MM.1S (cell line): ENCODE data around the gene MAP2K4.

Experiments
- DNase-seq: peaks from one replicate; pipeline ENCODE4 v3.0.0-alpha.2; 2015
- H2AFZ ChIP-seq: fragments of 300-600 bp; sonication (generic); 2 replicates; pipeline ENCODE4 v1.6.0; 2016; ENCODE audit warnings: antibody characterized with exemption, low read length
- H3F3A ChIP-seq: fragments of 300-600 bp; sonication (generic); 2 replicates; pipeline ENCODE4 v1.6.1; 2016; ENCODE audit warnings: mild to moderate bottlenecking, antibody characterized with exemption, low read length, moderate library complexity, mixed read lengths; ENCODE audit not compliant: insufficient read depth
- H3K27ac ChIP-seq: fragments of 300-600 bp; sonication (generic); 2 replicates; pipeline ENCODE4 v1.5.1; 2016; ENCODE audit warnings: mild to moderate bottlenecking, low read length
- H3K27me3 ChIP-seq: fragments of 300-600 bp; sonication (generic); replicated peaks from 2 replicates; pipeline ENCODE4 v1.6.0; 2016; ENCODE audit warnings: low read length; ENCODE audit not compliant: insufficient read depth
- H3K36me3 ChIP-seq: fragments of 300-600 bp; sonication (generic); replicated peaks from 2 replicates; pipeline ENCODE4 v1.6.1; 2016; ENCODE audit warnings: mild to moderate bottlenecking, low read length, mixed read lengths; ENCODE audit not compliant: insufficient read depth
- H3K4me1 ChIP-seq: fragments of 300-600 bp; sonication (generic); 2 replicates; pipeline ENCODE4 v1.6.1; 2016; ENCODE audit warnings: low read length, mixed read lengths
- H3K4me2 ChIP-seq: fragments of 300-600 bp; sonication (generic); 2 replicates; pipeline ENCODE4 v1.6.0; 2016; ENCODE audit warnings: low read depth, low read length
- H3K4me3 ChIP-seq: fragments of 300-600 bp; sonication (generic); 2 replicates; pipeline ENCODE4 v1.5.1; 2016; ENCODE audit warnings: low read length, mixed read lengths
- H3K79me2 ChIP-seq: fragments of 300-600 bp; sonication (generic); 2 replicates; pipeline ENCODE4 v1.6.1; 2016; ENCODE audit warnings: mixed run types, low read length, mixed read lengths
- H3K9ac ChIP-seq: fragments of 300-600 bp; sonication (generic); 2 replicates; pipeline ENCODE4 v1.6.1; 2016; ENCODE audit warnings: low read length, mixed read lengths
- H3K9me2 ChIP-seq: fragments of 300-600 bp; sonication (generic); replicated peaks from 2 replicates; pipeline ENCODE4 v1.6.1; 2016; ENCODE audit warnings: mild to moderate bottlenecking, low read length, mixed read lengths; ENCODE audit not compliant: insufficient read depth
- H3K9me3 ChIP-seq: fragments of 300-600 bp; sonication (generic); replicated peaks from 2 replicates; pipeline ENCODE4 v1.6.1; 2016; ENCODE audit warnings: mild to moderate bottlenecking, low read length, mixed read lengths; ENCODE audit not compliant: insufficient read depth
- H4K20me1 ChIP-seq: fragments of 300-600 bp; sonication (generic); 2 replicates; pipeline ENCODE4 v1.6.1; 2016; ENCODE audit warnings: mild to moderate bottlenecking, low read length, moderate library complexity, mixed read lengths; ENCODE audit not compliant: insufficient read depth
- CTCF ChIP-seq: fragments of 300-600 bp; sonication (generic); IDR thresholded peaks from 2 replicates; pipeline ENCODE4 v1.5.1; 2016; ENCODE audit warnings: antibody characterized with exemption, low read length, mixed read lengths
- EZH2 ChIP-seq: fragments of 300-600 bp; sonication (generic); optimal IDR thresholded peaks from 2 replicates; pipeline ENCODE3; 2017; ENCODE audit warnings: low read depth, mild to moderate bottlenecking, antibody characterized with exemption, low read length, mixed read lengths
- EZH2phosphoT487 ChIP-seq: fragments of 300-600 bp; sonication (generic); IDR thresholded peaks from 2 replicates; pipeline ENCODE4 v1.6.1; 2018; ENCODE audit warnings: antibody characterized with exemption, low read length

Gene MAP2K4

GRCh38 chr17:12098568-12098967 lies 77.9 kb downstream of the MAP2K4 start:
- H3K4me1 ChIP-seq: no peaks in the 10 kb centered on the region
- no peak overlapping the region for H3K27ac ChIP-seq
- DNase-seq: no peak
- no peaks in the 10 kb centered on the region for H3K9me3 ChIP-seq
- H3K9ac ChIP-seq: no peak overlapping the region
- H3K36me3 ChIP-seq: no peaks in the 10 kb centered on the region
- H3K79me2 ChIP-seq: no peaks in the 10 kb centered on the region
- H3K4me2 ChIP-seq: no peak overlapping the region
- H3K27me3 ChIP-seq: no peaks in the 10 kb centered on the region
- TF ChIP-seq EZH2phosphoT487: no peak
- no peak for TF ChIP-seq CTCF
- TF ChIP-seq EZH2: no peak
- no peaks in the 10 kb centered on the region for H3F3A ChIP-seq
- H3K4me3 ChIP-seq: no peak overlapping the region
- no peak overlapping the region for H2AFZ ChIP-seq
- no peaks in the 10 kb centered on the region for H3K9me2 ChIP-seq
- H4K20me1 ChIP-seq: no peaks in the 10 kb centered on the region

DNA sequence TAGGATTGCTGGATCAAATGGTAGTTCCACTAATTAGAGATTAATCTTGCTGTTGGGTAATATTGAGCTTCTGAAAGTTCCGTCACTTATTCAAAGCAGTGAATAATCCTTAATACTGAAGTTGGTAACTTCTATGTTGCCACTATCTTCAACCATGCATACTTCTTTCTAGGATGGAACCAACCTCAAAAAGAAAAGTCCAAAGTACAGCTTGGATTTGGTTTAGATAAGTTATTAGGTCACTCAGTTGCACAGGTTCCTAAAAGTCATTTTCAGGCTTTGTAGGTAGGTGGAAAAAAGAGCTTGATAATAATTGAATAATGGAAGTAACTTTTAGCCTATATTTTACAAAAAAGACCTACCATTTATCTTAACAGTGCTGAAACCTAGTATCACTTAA lies 78.7 kb downstream of the MAP2K4 start:
- no peak overlapping the region for H3K27ac ChIP-seq
- H3F3A ChIP-seq: no peaks in the 10 kb centered on the region
- TF ChIP-seq EZH2 (no peak), EZH2phosphoT487 (no peak), CTCF (no peak)
- no peak overlapping the region for H3K4me2 ChIP-seq
- no peaks in the 10 kb centered on the region for H3K9me2 ChIP-seq
- no peak for DNase-seq
- no peak overlapping the region for H3K4me3 ChIP-seq
- no peak overlapping the region for H3K9ac ChIP-seq
- no peak overlapping the region for H2AFZ ChIP-seq
- no peaks in the 10 kb centered on the region for H3K36me3 ChIP-seq
- no peaks in the 10 kb centered on the region for H3K79me2 ChIP-seq
- H4K20me1 ChIP-seq: no peaks in the 10 kb centered on the region
- no peaks in the 10 kb centered on the region for H3K4me1 ChIP-seq
- H3K27me3 ChIP-seq: no peaks in the 10 kb centered on the region
- no peaks in the 10 kb centered on the region for H3K9me3 ChIP-seq

DNA sequence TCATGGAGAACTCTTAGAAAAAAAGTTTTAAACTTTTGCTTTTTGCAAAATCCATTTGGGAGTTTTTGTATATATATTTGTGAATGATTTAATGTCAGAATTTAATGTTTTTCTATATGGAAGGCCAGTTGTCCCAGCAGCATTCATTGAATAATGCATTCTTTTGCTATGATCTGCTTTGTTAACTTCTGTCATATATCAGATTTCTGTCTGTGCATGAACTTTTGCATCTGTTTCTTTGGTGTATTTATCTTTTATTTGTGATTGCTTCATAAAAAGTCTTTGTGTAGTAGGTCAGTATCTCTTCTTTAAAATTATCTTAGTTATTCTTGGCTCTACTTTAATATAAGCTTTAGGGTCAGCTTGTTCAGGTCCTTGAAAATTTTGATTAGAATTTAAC lies 84.2 kb downstream of the MAP2K4 start:
- Histone ChIP-seq H3K79me2 (no peaks in the 10 kb centered on the region), H3K9ac (no peak overlapping the region), H3K27me3 (no peaks in the 10 kb centered on the region), H2AFZ (no peak overlapping the region), H3F3A (no peaks in the 10 kb centered on the region), H3K4me3 (no peak overlapping the region), H4K20me1 (no peaks in the 10 kb centered on the region), H3K36me3 (no peaks in the 10 kb centered on the region), H3K9me3 (no peaks in the 10 kb centered on the region), H3K27ac (no peak overlapping the region), H3K4me2 (no peak overlapping the region), H3K9me2 (no peaks in the 10 kb centered on the region), H3K4me1 (no peaks in the 10 kb centered on the region)
- TF ChIP-seq EZH2phosphoT487: no peak
- no peak for TF ChIP-seq CTCF
- no peak for TF ChIP-seq EZH2
- DNase-seq: no peak

DNA sequence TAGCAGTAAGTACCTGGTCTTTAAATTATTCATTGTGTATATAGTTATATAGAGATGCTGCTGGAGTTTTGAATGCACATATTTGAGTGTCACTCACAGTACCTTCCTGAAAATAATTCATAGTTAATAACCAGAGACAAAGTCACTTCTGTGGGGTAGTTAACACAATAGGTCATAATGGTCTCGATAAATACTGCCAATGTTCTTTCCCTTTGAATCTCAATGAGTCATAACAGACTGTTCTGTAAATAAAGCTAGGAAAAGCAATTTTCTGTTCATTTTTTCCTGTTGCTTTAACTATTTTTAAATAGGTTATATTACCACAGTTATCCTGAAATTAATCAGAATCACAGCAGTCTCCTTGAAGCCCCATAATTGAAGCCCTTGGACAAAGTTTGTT lies 87.2 kb downstream of the MAP2K4 start:
- no peak overlapping the region for H2AFZ ChIP-seq
- H3K36me3 ChIP-seq: no peaks in the 10 kb centered on the region
- H4K20me1 ChIP-seq: no peaks in the 10 kb centered on the region
- no peaks in the 10 kb centered on the region for H3K9me3 ChIP-seq
- no peak overlapping the region for H3K4me3 ChIP-seq
- no peaks in the 10 kb centered on the region for H3K27me3 ChIP-seq
- H3K79me2 ChIP-seq: no peaks in the 10 kb centered on the region
- H3K4me2 ChIP-seq: no peak overlapping the region
- no peak for DNase-seq
- no peaks in the 10 kb centered on the region for H3F3A ChIP-seq
- no peaks in the 10 kb centered on the region for H3K4me1 ChIP-seq
- TF ChIP-seq EZH2 (no peak), EZH2phosphoT487 (no peak), CTCF (no peak)
- no peak overlapping the region for H3K9ac ChIP-seq
- H3K27ac ChIP-seq: no peak overlapping the region
- no peaks in the 10 kb centered on the region for H3K9me2 ChIP-seq
